HG03064 (cell line): ENCODE measurements around the gene TENM4.
"Not testable (repeated sequence)": the region's sequence is repeated elsewhere in the genome, so short reads cannot be mapped to it uniquely, and the experiment has no call there.

Experiments used
- ATAC-seq: cut with Tn5 transposase; IDR thresholded peaks from one replicate; pipeline ENCODE4 v1.9.1; 2021; ENCODE audit warnings: low read depth; ENCODE audit not compliant: unreplicated experiment

TENM4 gene

GRCh38 chr11:78898266-78898775, 542.5 kb downstream of the TENM4 start:
- no peak for ATAC-seq

GRCh38 chr11:78893996-78894395, 546.8 kb downstream of the TENM4 start:
- no peak for ATAC-seq

GRCh38 chr11:78889698-78890097, 551.1 kb downstream of the TENM4 start:
- ATAC-seq = no peak

- ATAC-seq = no peak
These were observed 554.2 kb downstream of the TENM4 start for GRCh38 chr11:78886616-78887015.

- no peak for ATAC-seq
These were observed 556.1 kb downstream of the TENM4 start for GRCh38 chr11:78884761-78885160.

GRCh38 chr11:78883506-78883905, 557.3 kb downstream of the TENM4 start:
- ATAC-seq = no peak

- not testable (repeated sequence) for ATAC-seq
These were observed 561.5 kb downstream of the TENM4 start for GRCh38 chr11:78879094-78879980.

GRCh38 chr11:78878631-78879030, 562.2 kb downstream of the TENM4 start:
- ATAC-seq = no peak

- no peak for ATAC-seq
These were observed 564.2 kb downstream of the TENM4 start for GRCh38 chr11:78876676-78877075.

GRCh38 chr11:78870655-78871054, 570.2 kb downstream of the TENM4 start:
- ATAC-seq = no peak

GRCh38 chr11:78869293-78869692, 571.5 kb downstream of the TENM4 start:
- ATAC-seq = no peak

- ATAC-seq = no peak
These were observed 572.3 kb downstream of the TENM4 start for GRCh38 chr11:78868563-78868962.

GRCh38 chr11:78860720-78861422, 580.0 kb downstream of the TENM4 start:
- ATAC-seq = no peak

GRCh38 chr11:78857688-78858087, 583.1 kb downstream of the TENM4 start:
- no peak for ATAC-seq

GRCh38 chr11:78856211-78856610, 584.6 kb downstream of the TENM4 start:
- no peak for ATAC-seq

- no peak for ATAC-seq
These were observed 585.7 kb downstream of the TENM4 start for GRCh38 chr11:78855116-78855515.

- ATAC-seq = no peak
These were observed 587.3 kb downstream of the TENM4 start for GRCh38 chr11:78853521-78853920.

GRCh38 chr11:78851878-78852586, 588.8 kb downstream of the TENM4 start:
- no peak for ATAC-seq

GRCh38 chr11:78850078-78850477, 590.8 kb downstream of the TENM4 start:
- no peak for ATAC-seq

- ATAC-seq = no peak
These were observed 594.6 kb downstream of the TENM4 start for GRCh38 chr11:78846269-78846668.

GRCh38 chr11:78845496-78845895, 595.3 kb downstream of the TENM4 start:
- ATAC-seq = no peak
